SK-MEL-5 (cell line): ENCODE measurements around the gene IGFBPL1. TPM values are rescaled to one million over a fixed set of nuclear protein-coding genes. Genes with fewer than 3 reads are reported as not detected.
"Not testable (repeated sequence)": the region's sequence is repeated elsewhere in the genome, so short reads cannot be mapped to it uniquely, and the experiment has no call there.

Experiments used
- DNase-seq: peaks from one replicate; pipeline ENCODE4 v3.0.0-alpha.2; 2016; ENCODE audit warnings: low read depth, low spot score
- in situ Hi-C: cut with HindIII; loops from 2 replicates; pipeline ENCODE4 v1.10.0; 2016; ENCODE audit warnings: low sequenced_read_pairs, high pct_unique_total_duplicates, low pct_unique_long_range_greater_than_20kb
- total RNA-seq: library from RNA; depleted of rRNA; stranded (reverse); fragments of >200 nt; shearing (Covaris generic); gene quantifications from 2 replicates; pipeline ENCODE4 v1.2.3, GENCODE V29; 2014

IGFBPL1 gene
- total RNA-seq, 1 experiment from 2014 or later, result 8.5 TPM

- in situ Hi-C loops, result no loop called here
- DNase-seq, result no peak
Observed at GRCh38 chr9:38413283-38413682, 11.0 kb downstream of the IGFBPL1 start.

- in situ Hi-C loops, result no loop called here
- no peak for DNase-seq
Observed at GRCh38 chr9:38412751-38413150, 11.5 kb downstream of the IGFBPL1 start.

- no peak for DNase-seq
- in situ Hi-C loops, result no loop called here
Observed at GRCh38 chr9:38408719-38409118, 15.5 kb downstream of the IGFBPL1 start.

GRCh38 chr9:38406476-38407186 is 17.6 kb downstream of the IGFBPL1 start:
- in situ Hi-C loops, result no loop called here
- no peak for DNase-seq

- in situ Hi-C loops, result no loop called here
- no peak for DNase-seq
Observed at GRCh38 chr9:38405785-38406184, 18.5 kb downstream of the IGFBPL1 start.

GRCh38 chr9:38404314-38404713 is 19.9 kb downstream of the IGFBPL1 start:
- in situ Hi-C loops, result no loop called here
- DNase-seq, result no peak

- DNase-seq, result no peak
- in situ Hi-C loops, result no loop called here
Observed at GRCh38 chr9:38401994-38402393, 22.3 kb downstream of the IGFBPL1 start.

- DNase-seq, in situ Hi-C loops: not testable (repeated sequence)
Observed at GRCh38 chr9:38399191-38399590, 25.1 kb downstream of the IGFBPL1 start.

- in situ Hi-C loops, result no loop called here
- no peak for DNase-seq
Observed at GRCh38 chr9:38396371-38396671, 27.9 kb downstream of the IGFBPL1 start.

GRCh38 chr9:38395653-38396370 is 28.4 kb downstream of the IGFBPL1 start:
- no peak for DNase-seq
- in situ Hi-C loops, result no loop called here

- in situ Hi-C loops, result no loop called here
- DNase-seq, result no peak
Observed at GRCh38 chr9:38394416-38394815, 29.8 kb downstream of the IGFBPL1 start.

GRCh38 chr9:38393128-38393796 is 31.0 kb downstream of the IGFBPL1 start:
- in situ Hi-C loops, result no loop called here
- DNase-seq, result no peak

GRCh38 chr9:38392235-38393127 is 31.8 kb downstream of the IGFBPL1 start, which contains the start of gene ALDH1B1:
Gene ALDH1B1 (plus strand): TSS chr9:38392702. CDS start chr9:38395749, 3,047 bp downstream.
- in situ Hi-C loops, result no loop called here
- DNase-seq, result peak; percentile 81

- DNase-seq, result no peak
- in situ Hi-C loops, result no loop called here
Observed at GRCh38 chr9:38391278-38392118, 32.8 kb downstream of the IGFBPL1 start.

GRCh38 chr9:38390851-38391250 is 33.4 kb downstream of the IGFBPL1 start:
- no peak for DNase-seq
- in situ Hi-C loops, result no loop called here

- DNase-seq, result no peak
- in situ Hi-C loops, result no loop called here
Observed at GRCh38 chr9:38390442-38390841, 33.8 kb downstream of the IGFBPL1 start.

- in situ Hi-C loops, result no loop called here
- no peak for DNase-seq
Observed at GRCh38 chr9:38389313-38389712, 34.9 kb downstream of the IGFBPL1 start.
